IMR-90 (cell line): Measurements from ENCODE around the gene TNFRSF18. TPM values are rescaled to one million over a fixed set of nuclear protein-coding genes. Genes with fewer than 3 reads are reported as not detected.

ENCODE experiments used
- ATAC-seq: fragments of 200-7000 bp; cut with Tn5 transposase; 2 replicates; pipeline ENCODE4 v1.9.1; 2020; ENCODE audit warnings: low read depth, mild to moderate bottlenecking, moderate library complexity
- BruUV-seq: library from RNA; stranded (reverse); fragments of 400-500 nt; replicated peaks from 2 replicates; lab custom pipeline; 2021; lab: Mats Ljungman, UMichigan
- CTCF ChIA-PET: fragments of 300-600 bp; formaldehyde crosslinking; extraction: SDS; loops from one replicate; lab custom pipeline; 2021; ENCODE audit warnings: antibody characterized with exemption; lab: Yijun Ruan, JAX
- POLR2A ChIA-PET: fragments of 300-600 bp; sonication (Branson Sonifier 250); formaldehyde crosslinking; loops from one replicate; lab custom pipeline; 2022; ENCODE audit warnings: antibody characterized with exemption; ENCODE audit not compliant: unreplicated experiment; lab: Charles Lee
- DNase-seq: peaks from one replicate; pipeline ENCODE4 v3.0.0; 2013
- H2AFZ ChIP-seq: replicated peaks from 2 replicates; pipeline ENCODE3; 2013; ENCODE audit warnings: low read length, mild to moderate bottlenecking; ENCODE audit not compliant: poor library complexity
- H2AK5ac ChIP-seq: 2 replicates; pipeline ENCODE4 v1.6.1; 2013; ENCODE audit warnings: low read depth, low read length, inconsistent platforms
- H2AK9ac ChIP-seq: replicated peaks from 2 replicates; pipeline ENCODE3; 2013; ENCODE audit warnings: mild to moderate bottlenecking, low read depth, low read length, moderate library complexity; ENCODE audit not compliant: poor library complexity
- H2BK120ac ChIP-seq: 2 replicates; pipeline ENCODE4 v1.6.1; 2013; ENCODE audit warnings: low read depth, low read length, inconsistent platforms
- H2BK15ac ChIP-seq: 3 replicates; pipeline ENCODE4 v1.6.1; 2013; ENCODE audit warnings: low read depth, low read length, inconsistent platforms
- H2BK20ac ChIP-seq: 2 replicates; pipeline ENCODE4 v1.6.1; 2013; ENCODE audit warnings: low read depth, mild to moderate bottlenecking, inconsistent platforms, low read length, moderate library complexity
- H2BK5ac ChIP-seq: 2 replicates; pipeline ENCODE4 v1.6.1; 2013; ENCODE audit warnings: mild to moderate bottlenecking, low read depth, low read length, inconsistent platforms; ENCODE audit not compliant: poor library complexity, severe bottlenecking
- H3K14ac ChIP-seq: replicated peaks from 2 replicates; pipeline ENCODE4 v1.6.1; 2013; ENCODE audit warnings: low read depth, low read length, inconsistent platforms
- H3K18ac ChIP-seq: 2 replicates; pipeline ENCODE4 v1.6.1; 2013; ENCODE audit warnings: low read depth, low read length, control low read depth
- H3K23ac ChIP-seq: 2 replicates; pipeline ENCODE4 v1.6.1; 2013; ENCODE audit warnings: low read depth, low read length, inconsistent platforms
- H3K27ac ChIP-seq: 2 replicates; pipeline ENCODE4 v1.5.1; 2013; ENCODE audit warnings: mild to moderate bottlenecking, control low read depth, low read length; ENCODE audit not compliant: insufficient read depth
- H3K27me3 ChIP-seq: 2 replicates; pipeline ENCODE4 v1.6.1; 2013; ENCODE audit warnings: low read length; ENCODE audit not compliant: control insufficient read depth, insufficient read depth
- H3K36me3 ChIP-seq: 2 replicates; pipeline ENCODE4 v1.6.1; 2013; ENCODE audit warnings: low read length, mixed read lengths; ENCODE audit not compliant: control insufficient read depth, insufficient read depth
- H3K4ac ChIP-seq: 2 replicates; pipeline ENCODE4 v1.6.1; 2013; ENCODE audit warnings: low read depth, low read length, inconsistent platforms
- H3K4me1 ChIP-seq: 2 replicates; pipeline ENCODE4 v1.6.1; 2013; ENCODE audit warnings: low read length, mixed read lengths; ENCODE audit not compliant: control insufficient read depth, insufficient read depth
- H3K4me2 ChIP-seq: 2 replicates; pipeline ENCODE4 v1.6.1; 2013; ENCODE audit warnings: low read depth, mild to moderate bottlenecking, control low read depth, low read length, moderate library complexity
- H3K4me3 ChIP-seq: 2 replicates; pipeline ENCODE4 v1.5.1; 2013; ENCODE audit warnings: low read depth, mild to moderate bottlenecking, control low read depth, low read length, moderate library complexity; ENCODE audit not compliant: insufficient read depth
- H3K56ac ChIP-seq: 2 replicates; pipeline ENCODE4 v1.6.1; 2013; ENCODE audit warnings: low read length, inconsistent platforms; ENCODE audit not compliant: insufficient read depth; ENCODE audit errors: extremely low read depth
- H3K79me1 ChIP-seq, 2 experiments: 2 replicates each; pipeline ENCODE4 v1.6.1; 2013; ENCODE audit warnings: low read length in 2 of 2, inconsistent platforms in 1 of 2, low read depth in 1 of 2
- H3K9ac ChIP-seq: 2 replicates; pipeline ENCODE4 v1.6.1; 2013; ENCODE audit warnings: low read depth, low read length, control low read depth
- H3K9me1 ChIP-seq: 2 replicates; pipeline ENCODE4 v1.6.1; 2013; ENCODE audit warnings: low read length, inconsistent platforms; ENCODE audit not compliant: insufficient read depth
- H3K9me3 ChIP-seq: 2 replicates; pipeline ENCODE4 v1.6.1; 2013; ENCODE audit warnings: low read length; ENCODE audit not compliant: control insufficient read depth, insufficient read depth
- H4K20me1 ChIP-seq: 2 replicates; pipeline ENCODE4 v1.6.1; 2013; ENCODE audit warnings: low read length, inconsistent platforms; ENCODE audit not compliant: insufficient read depth
- H4K5ac ChIP-seq: 2 replicates; pipeline ENCODE4 v1.6.1; 2013; ENCODE audit warnings: mild to moderate bottlenecking, low read depth, low read length, control low read depth
- H4K8ac ChIP-seq, 2 experiments: 2 replicates each; pipeline ENCODE4 v1.6.1; 2013; ENCODE audit warnings: low read depth in 2 of 2, low read length in 2 of 2, control low read depth in 1 of 2, inconsistent platforms in 1 of 2
- H4K91ac ChIP-seq: 2 replicates; pipeline ENCODE4 v1.6.1; 2013; ENCODE audit warnings: low read depth, low read length, inconsistent platforms; ENCODE audit not compliant: insufficient read depth
- BHLHE40 ChIP-seq: fragments of 150-350 bp; IDR thresholded peaks from 2 replicates; pipeline ENCODE4 v1.6.1; 2016; ENCODE audit warnings: mild to moderate bottlenecking, low read depth, low read length
- CEBPB ChIP-seq: IDR thresholded peaks from 2 replicates; pipeline ENCODE4 v1.6.1; 2012; ENCODE audit warnings: low read depth, low read length, improper control_type of control experiment
- CHD1 ChIP-seq: IDR thresholded peaks from 2 replicates; pipeline ENCODE4 v1.6.1; 2012; ENCODE audit warnings: low read depth, low read length, improper control_type of control experiment
- FOS ChIP-seq: fragments of 150-350 bp; IDR thresholded peaks from 2 replicates; pipeline ENCODE4 v1.6.1; 2016; ENCODE audit warnings: low read depth, low read length
- MAFK ChIP-seq: IDR thresholded peaks from 2 replicates; pipeline ENCODE4 v1.6.1; 2012; ENCODE audit warnings: low read depth, low read length, improper control_type of control experiment
- MAZ ChIP-seq: IDR thresholded peaks from 2 replicates; pipeline ENCODE4 v1.6.1; 2012; ENCODE audit warnings: low read depth, mild to moderate bottlenecking, low read length, improper control_type of control experiment, moderate library complexity, borderline replicate concordance
- MXI1 ChIP-seq: IDR thresholded peaks from 2 replicates; pipeline ENCODE4 v1.6.1; 2012; ENCODE audit warnings: low read depth, mild to moderate bottlenecking, low read length, moderate library complexity, borderline replicate concordance
- NFE2L2 ChIP-seq: fragments of 150-350 bp; IDR thresholded peaks from 2 replicates; pipeline ENCODE4 v1.6.1; 2016; ENCODE audit warnings: low read depth, mild to moderate bottlenecking, low read length
- POLR2A ChIP-seq: IDR thresholded peaks from 2 replicates; pipeline ENCODE4 v1.6.1; 2012; ENCODE audit warnings: mild to moderate bottlenecking, low read depth, low read length
- RAD21 ChIP-seq: IDR thresholded peaks from 2 replicates; pipeline ENCODE4 v1.6.1; 2012; ENCODE audit warnings: low read length, improper control_type of control experiment
- RCOR1 ChIP-seq: IDR thresholded peaks from 2 replicates; pipeline ENCODE4 v1.6.1; 2012; ENCODE audit warnings: mild to moderate bottlenecking, low read length, improper control_type of control experiment; ENCODE audit not compliant: insufficient replicate concordance
- RFX5 ChIP-seq: IDR thresholded peaks from 2 replicates; pipeline ENCODE4 v1.8.0; 2012; ENCODE audit warnings: low read depth, mild to moderate bottlenecking, low read length, moderate library complexity
- SMC3 ChIP-seq: fragments of 150-350 bp; IDR thresholded peaks from 2 replicates; pipeline ENCODE4 v1.6.1; 2016; ENCODE audit warnings: low read depth, mild to moderate bottlenecking, antibody characterized with exemption, low read length, moderate library complexity
- USF2 ChIP-seq: fragments of 150-350 bp; IDR thresholded peaks from 2 replicates; pipeline ENCODE4 v1.6.1; 2017; ENCODE audit warnings: mild to moderate bottlenecking, antibody characterized with exemption, low read length, low read depth
- WGBS, 2 experiments: methylation state at CpG; one replicate each; pipeline versions ENCODE4 v1.1.5 to v1.1.7; 2013; ENCODE audit warnings: missing lambda C conversion rate in 2 of 2; ENCODE audit not compliant: insufficient read length in 1 of 2; ENCODE audit errors: extremely low coverage in 2 of 2; 5-methylcytosine and 5-hydroxymethylcytosine counted together
- dilution Hi-C: fragments of 300-500 bp; cut with HindIII; formaldehyde crosslinking; loops from one replicate; pipeline ENCODE4 v1.14.3; 2018; ENCODE audit warnings: low sequenced_read_pairs; ENCODE audit not compliant: unreplicated experiment
- in situ Hi-C: fragments of 300-500 bp; cut with MboI; formaldehyde crosslinking; loops from 3 replicates; pipeline ENCODE4 v1.14.3; 2019; ENCODE audit warnings: low sequenced_read_pairs, inconsistent platforms, mixed read lengths
- intact Hi-C: fragments of 100-400 bp; cut with micrococcal nuclease; formaldehyde crosslinking; loops from 2 replicates; pipeline ENCODE4 v1.10.0; 2022
- polyA plus RNA-seq, 3 experiments: library from polyadenylated mRNA; depleted of rRNA; stranded (reverse); fragments of >200 nt; gene quantifications; 2 replicates each; pipeline ENCODE4 v1.2.3, GENCODE V29; 2012; ENCODE audit warnings: low replicate concordance in 1 of 3
- total RNA-seq: library from RNA; depleted of rRNA; stranded (reverse); fragments of >200 nt; gene quantifications from 2 replicates; pipeline ENCODE4 v1.2.3, GENCODE V29; 2012
- TF ChIP-seq, protein P1 (sequence below): conservative IDR thresholded peaks from 2 replicates; pipeline ENCODE4 v1.5.1; 2012; ENCODE audit warnings: mild to moderate bottlenecking, low read depth, low read length, improper control_type of control experiment

Gene TNFRSF18
- total and polyA plus RNA-seq, 2 of the 4 experiments (the other 2 are of a cell fraction): 0.18 to 1.0 TPM

GRCh38 chr1:1220197-1220596, 13.8 kb upstream of the TNFRSF18 start:
- ChIA-PET CTCF (no interaction called here), POLR2A (no interaction called here)
- Histone ChIP-seq H3K27ac (no peak overlapping the region), H3K14ac (no peak overlapping the region), H2BK20ac (no peak overlapping the region), H3K9ac (no peak overlapping the region), H4K5ac (no peak overlapping the region), H3K18ac (no peak overlapping the region), H3K4ac (no peak overlapping the region), H3K56ac (no peak overlapping the region), H2BK15ac (no peak overlapping the region), H2AK9ac (no peak overlapping the region), H2BK5ac (no peak overlapping the region), H3K9me1 (peaks cover 6% of the 10 kb centered on the region), H3K4me3 (no peak overlapping the region), H2AK5ac (no peak overlapping the region), H3K27me3 (no peaks in the 10 kb centered on the region), H4K91ac (no peak overlapping the region), H2AFZ (no peak overlapping the region), H3K4me2 (no peak overlapping the region), H3K79me1 (peaks cover 11 to 33% of the 10 kb centered on the region in 2 experiments; a peak in 3 of 4 replicates), H3K23ac (no peak overlapping the region), H4K20me1 (peaks cover 28% of the 10 kb centered on the region), H3K36me3 (peaks cover 73% of the 10 kb centered on the region), H3K9me3 (no peaks in the 10 kb centered on the region), H3K4me1 (no peaks in the 10 kb centered on the region), H4K8ac (no peak overlapping the region), H2BK120ac (no peak overlapping the region)
- ATAC-seq: no peak
- dilution Hi-C loops (no loop called here), in situ Hi-C loops (no loop called here), intact Hi-C loops (no loop called here)
- no TSS peak for BruUV-seq
- 86% methylated on average over 13 of the region's 24 CpGs; no CpG with 5 or more reads in 1 of the 2 experiments for WGBS, 2 experiments
- TF ChIP-seq BHLHE40: no peak
- no peak for TF ChIP-seq FOS
- TF ChIP-seq CEBPB: no peak
- TF ChIP-seq CHD1: no peak
- TF ChIP-seq MAFK: no peak
- TF ChIP-seq SMC3: no peak
- no peak for TF ChIP-seq RAD21
- TF ChIP-seq, protein P1, sequence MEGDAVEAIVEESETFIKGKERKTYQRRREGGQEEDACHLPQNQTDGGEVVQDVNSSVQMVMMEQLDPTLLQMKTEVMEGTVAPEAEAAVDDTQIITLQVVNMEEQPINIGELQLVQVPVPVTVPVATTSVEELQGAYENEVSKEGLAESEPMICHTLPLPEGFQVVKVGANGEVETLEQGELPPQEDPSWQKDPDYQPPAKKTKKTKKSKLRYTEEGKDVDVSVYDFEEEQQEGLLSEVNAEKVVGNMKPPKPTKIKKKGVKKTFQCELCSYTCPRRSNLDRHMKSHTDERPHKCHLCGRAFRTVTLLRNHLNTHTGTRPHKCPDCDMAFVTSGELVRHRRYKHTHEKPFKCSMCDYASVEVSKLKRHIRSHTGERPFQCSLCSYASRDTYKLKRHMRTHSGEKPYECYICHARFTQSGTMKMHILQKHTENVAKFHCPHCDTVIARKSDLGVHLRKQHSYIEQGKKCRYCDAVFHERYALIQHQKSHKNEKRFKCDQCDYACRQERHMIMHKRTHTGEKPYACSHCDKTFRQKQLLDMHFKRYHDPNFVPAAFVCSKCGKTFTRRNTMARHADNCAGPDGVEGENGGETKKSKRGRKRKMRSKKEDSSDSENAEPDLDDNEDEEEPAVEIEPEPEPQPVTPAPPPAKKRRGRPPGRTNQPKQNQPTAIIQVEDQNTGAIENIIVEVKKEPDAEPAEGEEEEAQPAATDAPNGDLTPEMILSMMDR: no peak
- TF ChIP-seq RFX5: no peak
- no peak for TF ChIP-seq POLR2A
- TF ChIP-seq MAZ: no peak
- no peak for TF ChIP-seq USF2
- TF ChIP-seq MXI1: no peak
- no peak for TF ChIP-seq RCOR1
- no peak for TF ChIP-seq NFE2L2
- no peak for DNase-seq
